GM23248 (cell line): Measurements from ENCODE around the gene LRGUK.

Source experiments
- EZH2 ChIP-seq: fragments of 200-600 bp; sonication (generic); IDR thresholded peaks from 2 replicates; pipeline ENCODE4 v1.6.1; 2018; ENCODE audit warnings: antibody characterized with exemption, mild to moderate bottlenecking; ENCODE audit not compliant: insufficient read depth, poor library complexity, severe bottlenecking
- EZH2phosphoT487 ChIP-seq: fragments of 200-600 bp; sonication (generic); IDR thresholded peaks from 2 replicates; pipeline ENCODE4 v1.6.1; 2018; ENCODE audit warnings: antibody characterized with exemption, moderate library complexity, mild to moderate bottlenecking, low read depth; ENCODE audit not compliant: insufficient read depth

- TF ChIP-seq EZH2 (no peak), EZH2phosphoT487 (no peak)
Observed at GRCh38 chr7:134174795-134175261, 47.7 kb downstream of the LRGUK start.
